Common myeloid progenitor, CD34-positive (primary cell): Measurements from ENCODE around the gene IL1R2. TPM values are rescaled to one million over a fixed set of nuclear protein-coding genes. Genes with fewer than 3 reads are reported as not detected.

ENCODE experiments used
- CTCF ChIA-PET: fragments of 350-600 bp; sonication (Branson Sonifier 250); formaldehyde crosslinking; loops from one replicate; lab custom pipeline; 2021; ENCODE audit warnings: antibody characterized with exemption; lab: Charles Lee
- POLR2A ChIA-PET: fragments of 350-600 bp; sonication (Branson Sonifier 250); formaldehyde crosslinking; loops from one replicate; lab custom pipeline; 2021; ENCODE audit warnings: antibody characterized with exemption; lab: Charles Lee
- DNase-seq, 3 donors: peaks; one replicate each; pipeline versions ENCODE4 v3.0.0 to v3.0.0-alpha.2; 2013
- H3K27ac ChIP-seq, 2 experiments: 1 replicate in 1 of 2; 2 replicates in 1 of 2; pipeline ENCODE4 v1.7.0; 2013; ENCODE audit warnings: inconsistent platforms in 2 of 2, low read length in 2 of 2, mild to moderate bottlenecking in 2 of 2, low read depth in 1 of 2, moderate library complexity in 1 of 2; ENCODE audit not compliant: severe bottlenecking in 2 of 2, insufficient read depth in 1 of 2, poor library complexity in 1 of 2
- H3K27me3 ChIP-seq, 5 experiments: replicated peaks in 2 of 5; 1 replicate in 3 of 5; 2 replicates in 2 of 5; pipeline versions ENCODE4 v1.6.1 to v1.7.0; 2013; ENCODE audit warnings: low read length in 4 of 5, mild to moderate bottlenecking in 2 of 5, moderate library complexity in 2 of 5, inconsistent platforms in 1 of 5; ENCODE audit not compliant: insufficient read depth in 5 of 5, control insufficient read depth in 4 of 5
- H3K36me3 ChIP-seq, 4 experiments: 1 replicate in 2 of 4; 2 replicates in 2 of 4; pipeline versions ENCODE4 v1.6.1 to v1.7.0; 2013; ENCODE audit warnings: low read length in 3 of 4, control low read depth in 1 of 4, mild to moderate bottlenecking in 1 of 4; ENCODE audit not compliant: control insufficient read depth in 4 of 4, insufficient read depth in 4 of 4
- H3K4me1 ChIP-seq, 4 experiments: 1 replicate in 3 of 4; 2 replicates in 1 of 4; pipeline versions ENCODE4 v1.6.1 to v1.7.1; 2013; ENCODE audit warnings: low read length in 3 of 4, mild to moderate bottlenecking in 3 of 4, control low read depth in 1 of 4, inconsistent platforms in 1 of 4, moderate library complexity in 1 of 4; ENCODE audit not compliant: control insufficient read depth in 4 of 4, insufficient read depth in 4 of 4; ENCODE audit errors: control extremely low read depth in 1 of 4
- H3K4me3 ChIP-seq, 7 experiments: 1 replicate in 4 of 7; 2 replicates in 3 of 7; pipeline versions ENCODE4 v1.5.1 to v1.7.0; 2013; ENCODE audit warnings: mild to moderate bottlenecking in 7 of 7, low read length in 6 of 7, moderate library complexity in 6 of 7, inconsistent platforms in 2 of 7, low read depth in 2 of 7, control low read depth in 1 of 7; ENCODE audit not compliant: insufficient read depth in 4 of 7, control insufficient read depth in 1 of 7; ENCODE audit errors: extremely low read depth in 1 of 7
- H3K9me3 ChIP-seq, 5 experiments: 1 replicate in 4 of 5; 2 replicates in 1 of 5; pipeline versions ENCODE4 v1.6.1 to v1.7.1; 2013; ENCODE audit warnings: low read length in 4 of 5, mild to moderate bottlenecking in 2 of 5, inconsistent platforms in 1 of 5, low read depth in 1 of 5, moderate library complexity in 1 of 5; ENCODE audit not compliant: control insufficient read depth in 4 of 5, insufficient read depth in 2 of 5; ENCODE audit errors: control extremely low read depth in 1 of 5
- WGBS: methylation state at CpG from one replicate; pipeline ENCODE4 v1.1.5; 2013; ENCODE audit not compliant: insufficient coverage; 5-methylcytosine and 5-hydroxymethylcytosine counted together
- polyA plus RNA-seq: library from polyadenylated mRNA; unstranded; fragments of 120-200 nt; gene quantifications from one replicate; pipeline ENCODE4 v1.2.1, GENCODE V29; 2013

IL1R2 gene, protein sequence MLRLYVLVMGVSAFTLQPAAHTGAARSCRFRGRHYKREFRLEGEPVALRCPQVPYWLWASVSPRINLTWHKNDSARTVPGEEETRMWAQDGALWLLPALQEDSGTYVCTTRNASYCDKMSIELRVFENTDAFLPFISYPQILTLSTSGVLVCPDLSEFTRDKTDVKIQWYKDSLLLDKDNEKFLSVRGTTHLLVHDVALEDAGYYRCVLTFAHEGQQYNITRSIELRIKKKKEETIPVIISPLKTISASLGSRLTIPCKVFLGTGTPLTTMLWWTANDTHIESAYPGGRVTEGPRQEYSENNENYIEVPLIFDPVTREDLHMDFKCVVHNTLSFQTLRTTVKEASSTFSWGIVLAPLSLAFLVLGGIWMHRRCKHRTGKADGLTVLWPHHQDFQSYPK
- polyA plus RNA-seq, result 0.07 TPM

DNA sequence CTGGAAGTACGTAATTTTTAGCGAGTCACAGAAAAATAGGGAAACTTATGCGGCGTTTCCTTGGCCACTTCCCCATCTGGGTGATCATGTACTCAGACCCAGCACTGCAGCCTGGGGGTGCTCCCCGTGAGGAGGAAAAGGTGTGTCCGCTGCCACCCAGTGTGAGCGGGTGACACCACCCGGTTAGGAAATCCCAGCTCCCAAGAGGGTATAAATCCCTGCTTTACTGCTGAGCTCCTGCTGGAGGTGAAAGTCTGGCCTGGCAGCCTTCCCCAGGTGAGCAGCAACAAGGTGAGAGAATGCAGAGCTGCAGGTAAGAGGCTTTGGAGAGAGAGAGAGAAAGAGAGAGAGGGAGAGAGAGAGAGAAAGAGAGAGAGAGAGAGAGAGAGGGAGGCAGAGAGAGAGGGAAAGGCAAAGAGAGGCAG is at the start of gene IL1R2:
TSS of gene IL1R2 (plus strand) at position 240 of the 425 bp plus-strand sequence. CDS start 16,616 bp downstream, outside the sequence.
- Histone ChIP-seq H3K9me3 (no peaks in the 10 kb centered on the region), H3K36me3 (no peaks in the 10 kb centered on the region), H3K27me3 (peaks cover 0 to 11% (median 6%) of the 10 kb centered on the region in 5 experiments), H3K27ac (no peak within 1 kb of the TSS), H3K4me3 (peak within 1 kb of the TSS in 1 of 7 experiments; percentile 48), H3K4me1 (peaks cover 0 to 5% (median 2%) of the 10 kb centered on the region in 4 experiments)
- DNase-seq, result peak; percentile 27 to 63 (median 57)
- ChIA-PET POLR2A (no interaction called here), CTCF (no interaction called here)
- 14% methylated on average over 7 of the region's 8 CpGs for WGBS

- Histone ChIP-seq H3K27ac (no peak overlapping the region), H3K4me1 (no peaks in the 10 kb centered on the region), H3K36me3 (no peaks in the 10 kb centered on the region), H3K27me3 (no peaks in the 10 kb centered on the region), H3K4me3 (no peak overlapping the region), H3K9me3 (peaks cover 0 to 2% (median 0%) of the 10 kb centered on the region in 5 experiments)
- WGBS, result no CpG with 5 or more reads among the region's 3 CpGs
- no peak for DNase-seq
- ChIA-PET POLR2A (no interaction called here), CTCF (no interaction called here)
Observed at GRCh38 chr2:101942851-101943250, 48.9 kb upstream of the IL1R2 start.

- no peaks in the 10 kb centered on the region for H3K4me1 ChIP-seq
- H3K9me3 ChIP-seq, result peaks cover 0 to 17% (median 5%) of the 10 kb centered on the region in 5 experiments
- DNase-seq, result no peak
- 100% methylated on average over 2 of the region's 3 CpGs for WGBS
- no peaks in the 10 kb centered on the region for H3K36me3 ChIP-seq
- no peak overlapping the region for H3K27ac ChIP-seq
- ChIA-PET POLR2A (no interaction called here), CTCF (no interaction called here)
- no peaks in the 10 kb centered on the region for H3K27me3 ChIP-seq
- H3K4me3 ChIP-seq, result no peak overlapping the region
Observed at GRCh38 chr2:101946372-101947039, 45.3 kb upstream of the IL1R2 start.

- CTCF ChIA-PET, result no interaction called here
- 94% methylated on average over 2 of the region's 3 CpGs for WGBS
- POLR2A ChIA-PET, result no interaction called here
Observed at GRCh38 chr2:101947374-101947773, 44.4 kb upstream of the IL1R2 start.

DNA sequence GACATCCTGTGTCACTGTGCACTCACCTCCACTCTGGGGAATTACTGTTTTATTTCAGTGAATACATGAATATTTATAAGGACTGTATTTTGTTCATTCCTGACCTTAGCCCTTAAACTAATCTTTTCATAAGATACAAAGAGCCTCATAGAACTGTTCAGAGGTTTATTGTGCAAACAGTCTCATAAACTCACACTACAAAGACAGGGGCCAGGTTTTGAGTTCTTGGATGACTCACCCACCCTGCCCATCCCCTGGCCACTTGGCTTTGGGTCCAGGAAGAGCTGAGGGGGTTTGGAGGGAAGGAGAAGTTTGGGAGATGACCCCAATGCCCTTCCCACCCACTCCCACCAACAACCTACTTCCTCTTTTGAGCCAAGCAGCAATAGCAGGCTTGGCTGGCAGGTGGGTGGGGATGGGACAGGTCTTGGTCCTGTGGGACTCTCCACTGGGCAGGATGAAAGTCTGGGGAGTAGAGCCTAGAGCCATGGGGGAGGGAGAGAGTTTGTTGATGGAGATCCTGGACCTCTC is 43.1 kb upstream of the IL1R2 start:
- POLR2A ChIA-PET, result no interaction called here
- H3K9me3 ChIP-seq, result peaks cover 0 to 17% (median 5%) of the 10 kb centered on the region in 5 experiments
- no peak overlapping the region for H3K27ac ChIP-seq
- no peak overlapping the region for H3K4me3 ChIP-seq
- CTCF ChIA-PET, result no interaction called here
- peak in 1 of 3 donors; percentile 1 for DNase-seq
- no peaks in the 10 kb centered on the region for H3K4me1 ChIP-seq
- no peaks in the 10 kb centered on the region for H3K27me3 ChIP-seq
- H3K36me3 ChIP-seq, result no peaks in the 10 kb centered on the region

More at GRCh38 chr2:101947374-101947773, 44.4 kb upstream of the IL1R2 start:
- Histone ChIP-seq H3K4me1 (no peaks in the 10 kb centered on the region), H3K4me3 (no peak overlapping the region), H3K27ac (no peak overlapping the region), H3K36me3 (no peaks in the 10 kb centered on the region), H3K9me3 (peaks cover 0 to 17% (median 5%) of the 10 kb centered on the region in 5 experiments), H3K27me3 (no peaks in the 10 kb centered on the region)
- no peak for DNase-seq

- no peak for DNase-seq
- ChIA-PET CTCF (no interaction called here), POLR2A (no interaction called here)
- Histone ChIP-seq H3K4me3 (no peak overlapping the region), H3K9me3 (peaks cover 0 to 17% (median 5%) of the 10 kb centered on the region in 5 experiments), H3K27ac (no peak overlapping the region), H3K27me3 (no peaks in the 10 kb centered on the region), H3K4me1 (no peaks in the 10 kb centered on the region), H3K36me3 (no peaks in the 10 kb centered on the region)
- 100% methylated on average over 1 of the region's 1 CpG for WGBS
Observed at GRCh38 chr2:101949304-101949703, 42.5 kb upstream of the IL1R2 start.

DNA sequence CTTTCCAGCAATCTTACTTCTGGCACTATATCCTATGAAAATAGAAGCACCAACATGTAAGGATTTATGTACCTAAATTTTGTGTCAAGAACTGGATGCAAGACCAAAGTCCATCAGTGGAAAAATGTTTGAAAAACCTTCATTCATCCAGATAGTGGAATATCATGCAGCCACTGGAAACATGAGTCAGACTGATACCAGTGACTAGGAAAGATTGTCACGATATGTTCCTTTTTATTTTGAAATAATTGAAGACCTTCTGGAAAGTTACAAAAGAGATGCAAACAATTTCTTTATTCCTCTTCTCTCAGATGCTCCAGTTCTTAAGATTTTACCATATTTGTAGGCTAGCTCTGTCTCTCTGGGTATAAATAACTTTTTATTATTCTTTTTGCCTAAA is 40.5 kb upstream of the IL1R2 start:
- no peak for DNase-seq
- WGBS, result no CpG with 5 or more reads among the region's 1 CpG
- peaks cover 0 to 17% (median 5%) of the 10 kb centered on the region in 5 experiments for H3K9me3 ChIP-seq
- H3K27ac ChIP-seq, result no peak overlapping the region
- no peaks in the 10 kb centered on the region for H3K27me3 ChIP-seq
- H3K4me3 ChIP-seq, result no peak overlapping the region
- ChIA-PET POLR2A (no interaction called here), CTCF (no interaction called here)
- no peaks in the 10 kb centered on the region for H3K36me3 ChIP-seq
- H3K4me1 ChIP-seq, result no peaks in the 10 kb centered on the region
